SK-N-SH treated with all-trans-retinoic acid at 6 μM for 48 hours (cell line): ENCODE results near the gene MRGPRD.

Source experiments
- ATAC-seq: fragments of 200-7000 bp; cut with Tn5 transposase; 3 replicates; pipeline ENCODE4 v1.9.1; 2020; ENCODE audit warnings: mild to moderate bottlenecking, moderate library complexity
- BACH2 ChIP-seq: fragments of 250-450 bp; sonication (Bioruptor Pico); IDR thresholded peaks from 2 replicates; pipeline ENCODE4 v1.9.0; 2021; ENCODE audit warnings: mild to moderate bottlenecking, borderline replicate concordance
- CSDC2 ChIP-seq: fragments of 250-450 bp; sonication (Bioruptor Pico); IDR thresholded peaks from 2 replicates; pipeline ENCODE4 v1.5.0; 2020; ENCODE audit warnings: mild to moderate bottlenecking, moderate library complexity
- ESRRG ChIP-seq: fragments of 250-450 bp; sonication (Bioruptor Pico); IDR thresholded peaks from 2 replicates; pipeline ENCODE4 v1.6.1; 2021; ENCODE audit warnings: mild to moderate bottlenecking
- GLIS3 ChIP-seq: fragments of 250-450 bp; sonication (Bioruptor Pico); IDR thresholded peaks from 2 replicates; pipeline ENCODE4 v1.5.0; 2020; ENCODE audit warnings: mild to moderate bottlenecking, moderate library complexity
- ISL1 ChIP-seq: fragments of 250-450 bp; sonication (Bioruptor Pico); IDR thresholded peaks from 2 replicates; pipeline ENCODE4 v2.1.2; 2022; ENCODE audit warnings: mild to moderate bottlenecking, moderate library complexity
- OSR1 ChIP-seq: fragments of 250-450 bp; sonication (Bioruptor Pico); IDR thresholded peaks from 2 replicates; pipeline ENCODE4 v1.8.0; 2022; ENCODE audit warnings: moderate library complexity, mild to moderate bottlenecking, inconsistent platforms
- PPARA ChIP-seq: fragments of 250-450 bp; sonication (Bioruptor Pico); IDR thresholded peaks from 2 replicates; pipeline ENCODE4 v1.5.0; 2020; ENCODE audit warnings: mild to moderate bottlenecking, borderline replicate concordance
- RARB ChIP-seq: fragments of 250-450 bp; sonication (Bioruptor Pico); IDR thresholded peaks from 2 replicates; pipeline ENCODE4 v1.8.0; 2021; ENCODE audit warnings: mild to moderate bottlenecking, moderate library complexity
- SNAI2 ChIP-seq: fragments of 250-450 bp; sonication (Bioruptor Pico); IDR thresholded peaks from 2 replicates; pipeline ENCODE4 v1.5.0; 2020; ENCODE audit warnings: mild to moderate bottlenecking, moderate library complexity
- TCF4 ChIP-seq: fragments of 250-450 bp; sonication (Bioruptor Pico); IDR thresholded peaks from 2 replicates; pipeline ENCODE4 v1.8.0; 2021; ENCODE audit warnings: mild to moderate bottlenecking, moderate library complexity, borderline replicate concordance
- TOX ChIP-seq: fragments of 250-450 bp; sonication (Bioruptor Pico); IDR thresholded peaks from 2 replicates; pipeline ENCODE4 v1.8.0; 2021; ENCODE audit warnings: mild to moderate bottlenecking, moderate library complexity, borderline replicate concordance
- ZC3H10 ChIP-seq: fragments of 250-450 bp; sonication (Bioruptor Pico); IDR thresholded peaks from 2 replicates; pipeline ENCODE4 v1.5.1; 2021; ENCODE audit warnings: mild to moderate bottlenecking, moderate library complexity
- ZFP3 ChIP-seq: fragments of 250-450 bp; sonication (Bioruptor Pico); IDR thresholded peaks from 2 replicates; pipeline ENCODE4 v1.5.0; 2020; ENCODE audit warnings: mild to moderate bottlenecking, moderate library complexity
- ZFP30 ChIP-seq: fragments of 450-650 bp; formaldehyde crosslinking; IDR thresholded peaks from 2 replicates; pipeline ENCODE4 v1.5.0; 2022; ENCODE audit warnings: mild to moderate bottlenecking, moderate library complexity
- ZNF565 ChIP-seq: fragments of 450-650 bp; formaldehyde crosslinking; conservative IDR thresholded peaks from 2 replicates; pipeline ENCODE4 v1.5.0; 2020; ENCODE audit warnings: low read depth, mild to moderate bottlenecking, moderate library complexity
- ZNF70 ChIP-seq: fragments of 450-650 bp; formaldehyde crosslinking; IDR thresholded peaks from 2 replicates; pipeline ENCODE4 v1.5.0; 2020; ENCODE audit warnings: mild to moderate bottlenecking, moderate library complexity
- TF ChIP-seq, protein P1 (sequence below): fragments of 250-450 bp; sonication (Bioruptor Pico); IDR thresholded peaks from 2 replicates; pipeline ENCODE4 v1.5.1; 2021; ENCODE audit warnings: mild to moderate bottlenecking, moderate library complexity
- TF ChIP-seq, protein P2 (sequence below): fragments of 250-450 bp; sonication (Bioruptor Pico); IDR thresholded peaks from 2 replicates; pipeline ENCODE4 v1.5.0; 2020; ENCODE audit warnings: mild to moderate bottlenecking, moderate library complexity
- TF ChIP-seq, protein P3 (sequence below): fragments of 250-450 bp; sonication (Bioruptor Pico); IDR thresholded peaks from 2 replicates; pipeline ENCODE4 v1.8.0; 2020; ENCODE audit warnings: mild to moderate bottlenecking, moderate library complexity, borderline replicate concordance
- TF ChIP-seq, protein P4 (sequence below): fragments of 250-450 bp; sonication (Bioruptor Pico); IDR thresholded peaks from 2 replicates; pipeline ENCODE4 v1.5.1; 2020; ENCODE audit warnings: low read depth, mild to moderate bottlenecking, moderate library complexity

MRGPRD gene

DNA sequence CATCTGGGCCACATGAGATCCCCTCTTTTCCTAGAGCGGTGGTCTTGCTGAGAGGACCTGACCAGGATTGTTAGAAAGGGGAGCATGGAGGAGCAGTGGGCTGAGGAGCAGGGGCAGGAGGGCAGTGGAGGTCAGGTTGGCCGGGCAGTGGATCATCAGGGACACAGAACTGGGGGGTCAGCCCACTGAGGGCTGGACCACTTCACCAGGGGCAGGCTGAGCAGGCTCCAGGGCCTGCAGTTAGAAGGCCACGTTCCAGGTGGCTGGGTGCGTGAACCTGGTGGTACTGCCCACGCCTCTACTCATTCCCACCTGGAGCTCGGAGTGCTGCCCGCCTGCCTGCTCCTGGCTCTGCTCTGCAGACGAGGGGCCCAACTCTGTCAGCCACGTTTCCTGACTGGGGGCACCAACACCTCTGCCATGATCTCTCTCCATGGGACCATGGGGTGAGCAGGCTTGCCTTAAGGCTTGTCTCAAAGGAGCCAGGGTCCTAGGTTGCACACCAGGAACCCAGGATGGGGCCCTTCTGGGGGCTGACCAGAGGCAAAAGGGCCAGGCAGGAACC lies 22.6 kb upstream of the MRGPRD start:
- TF ChIP-seq, protein P1, sequence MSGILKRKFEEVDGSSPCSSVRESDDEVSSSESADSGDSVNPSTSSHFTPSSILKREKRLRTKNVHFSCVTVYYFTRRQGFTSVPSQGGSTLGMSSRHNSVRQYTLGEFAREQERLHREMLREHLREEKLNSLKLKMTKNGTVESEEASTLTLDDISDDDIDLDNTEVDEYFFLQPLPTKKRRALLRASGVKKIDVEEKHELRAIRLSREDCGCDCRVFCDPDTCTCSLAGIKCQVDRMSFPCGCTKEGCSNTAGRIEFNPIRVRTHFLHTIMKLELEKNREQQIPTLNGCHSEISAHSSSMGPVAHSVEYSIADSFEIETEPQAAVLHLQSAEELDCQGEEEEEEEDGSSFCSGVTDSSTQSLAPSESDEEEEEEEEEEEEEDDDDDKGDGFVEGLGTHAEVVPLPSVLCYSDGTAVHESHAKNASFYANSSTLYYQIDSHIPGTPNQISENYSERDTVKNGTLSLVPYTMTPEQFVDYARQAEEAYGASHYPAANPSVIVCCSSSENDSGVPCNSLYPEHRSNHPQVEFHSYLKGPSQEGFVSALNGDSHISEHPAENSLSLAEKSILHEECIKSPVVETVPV (CRISPR knock-in tag): no peak
- no peak for TF ChIP-seq ZFP30
- no peak for TF ChIP-seq TCF4 (CRISPR knock-in tag)
- TF ChIP-seq SNAI2 (CRISPR knock-in tag): no peak
- TF ChIP-seq ZNF565 (CRISPR knock-in tag): no peak
- TF ChIP-seq RARB: no peak
- TF ChIP-seq OSR1: no peak
- no peak for TF ChIP-seq ESRRG (CRISPR knock-in tag)
- TF ChIP-seq, protein P2, sequence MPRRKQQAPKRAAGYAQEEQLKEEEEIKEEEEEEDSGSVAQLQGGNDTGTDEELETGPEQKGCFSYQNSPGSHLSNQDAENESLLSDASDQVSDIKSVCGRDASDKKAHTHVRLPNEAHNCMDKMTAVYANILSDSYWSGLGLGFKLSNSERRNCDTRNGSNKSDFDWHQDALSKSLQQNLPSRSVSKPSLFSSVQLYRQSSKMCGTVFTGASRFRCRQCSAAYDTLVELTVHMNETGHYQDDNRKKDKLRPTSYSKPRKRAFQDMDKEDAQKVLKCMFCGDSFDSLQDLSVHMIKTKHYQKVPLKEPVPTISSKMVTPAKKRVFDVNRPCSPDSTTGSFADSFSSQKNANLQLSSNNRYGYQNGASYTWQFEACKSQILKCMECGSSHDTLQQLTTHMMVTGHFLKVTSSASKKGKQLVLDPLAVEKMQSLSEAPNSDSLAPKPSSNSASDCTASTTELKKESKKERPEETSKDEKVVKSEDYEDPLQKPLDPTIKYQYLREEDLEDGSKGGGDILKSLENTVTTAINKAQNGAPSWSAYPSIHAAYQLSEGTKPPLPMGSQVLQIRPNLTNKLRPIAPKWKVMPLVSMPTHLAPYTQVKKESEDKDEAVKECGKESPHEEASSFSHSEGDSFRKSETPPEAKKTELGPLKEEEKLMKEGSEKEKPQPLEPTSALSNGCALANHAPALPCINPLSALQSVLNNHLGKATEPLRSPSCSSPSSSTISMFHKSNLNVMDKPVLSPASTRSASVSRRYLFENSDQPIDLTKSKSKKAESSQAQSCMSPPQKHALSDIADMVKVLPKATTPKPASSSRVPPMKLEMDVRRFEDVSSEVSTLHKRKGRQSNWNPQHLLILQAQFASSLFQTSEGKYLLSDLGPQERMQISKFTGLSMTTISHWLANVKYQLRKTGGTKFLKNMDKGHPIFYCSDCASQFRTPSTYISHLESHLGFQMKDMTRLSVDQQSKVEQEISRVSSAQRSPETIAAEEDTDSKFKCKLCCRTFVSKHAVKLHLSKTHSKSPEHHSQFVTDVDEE (CRISPR knock-in tag): no peak
- TF ChIP-seq CSDC2 (CRISPR knock-in tag): no peak
- no peak for TF ChIP-seq BACH2 (CRISPR knock-in tag)
- TF ChIP-seq, protein P3, sequence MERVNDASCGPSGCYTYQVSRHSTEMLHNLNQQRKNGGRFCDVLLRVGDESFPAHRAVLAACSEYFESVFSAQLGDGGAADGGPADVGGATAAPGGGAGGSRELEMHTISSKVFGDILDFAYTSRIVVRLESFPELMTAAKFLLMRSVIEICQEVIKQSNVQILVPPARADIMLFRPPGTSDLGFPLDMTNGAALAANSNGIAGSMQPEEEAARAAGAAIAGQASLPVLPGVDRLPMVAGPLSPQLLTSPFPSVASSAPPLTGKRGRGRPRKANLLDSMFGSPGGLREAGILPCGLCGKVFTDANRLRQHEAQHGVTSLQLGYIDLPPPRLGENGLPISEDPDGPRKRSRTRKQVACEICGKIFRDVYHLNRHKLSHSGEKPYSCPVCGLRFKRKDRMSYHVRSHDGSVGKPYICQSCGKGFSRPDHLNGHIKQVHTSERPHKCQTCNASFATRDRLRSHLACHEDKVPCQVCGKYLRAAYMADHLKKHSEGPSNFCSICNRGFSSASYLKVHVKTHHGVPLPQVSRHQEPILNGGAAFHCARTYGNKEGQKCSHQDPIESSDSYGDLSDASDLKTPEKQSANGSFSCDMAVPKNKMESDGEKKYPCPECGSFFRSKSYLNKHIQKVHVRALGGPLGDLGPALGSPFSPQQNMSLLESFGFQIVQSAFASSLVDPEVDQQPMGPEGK (CRISPR knock-in tag): no peak
- TF ChIP-seq ZC3H10: no peak
- no peak for TF ChIP-seq PPARA (CRISPR knock-in tag)
- no peak for ATAC-seq

DNA sequence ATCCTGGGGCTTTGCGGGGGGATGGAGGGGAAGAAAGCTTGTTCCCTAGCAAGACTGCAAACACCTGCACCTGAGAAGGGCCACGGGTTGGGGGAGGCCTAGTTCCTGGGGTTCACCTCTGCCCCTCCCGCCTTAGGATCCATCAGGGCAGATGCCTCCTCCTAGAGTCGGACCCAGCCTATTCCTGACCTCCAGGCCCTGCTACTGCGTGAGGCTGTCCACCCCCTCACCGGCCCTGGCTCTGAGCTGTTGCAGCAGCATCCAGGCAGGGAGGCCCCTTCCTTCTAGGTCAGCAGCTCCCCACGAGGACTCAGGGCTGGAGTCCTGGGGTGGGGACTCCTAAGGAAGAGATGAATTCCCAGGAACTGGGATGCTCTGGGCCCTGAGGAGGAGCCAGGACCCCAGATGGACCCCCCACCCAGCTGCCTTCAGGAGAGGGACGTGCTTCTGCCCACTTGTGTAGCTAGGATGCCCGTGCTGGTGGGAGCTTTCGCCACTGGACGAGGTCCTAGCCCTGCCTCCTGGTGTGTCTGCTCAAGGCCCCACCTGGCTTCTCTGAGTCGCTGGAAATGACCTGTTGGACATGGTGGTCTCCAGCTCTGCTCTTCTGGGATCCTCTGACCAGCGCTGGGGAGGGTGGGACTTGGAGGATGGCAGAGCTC lies 21.9 kb upstream of the MRGPRD start:
- ATAC-seq: no peak
- TF ChIP-seq ZFP3 (CRISPR knock-in tag) (no peak), SNAI2 (CRISPR knock-in tag) (no peak), ZNF565 (CRISPR knock-in tag) (no peak), CSDC2 (CRISPR knock-in tag) (no peak), TOX (no peak), ZC3H10 (no peak), GLIS3 (CRISPR knock-in tag) (no peak)
- TF ChIP-seq, all 23 proteins: peak for 0

DNA sequence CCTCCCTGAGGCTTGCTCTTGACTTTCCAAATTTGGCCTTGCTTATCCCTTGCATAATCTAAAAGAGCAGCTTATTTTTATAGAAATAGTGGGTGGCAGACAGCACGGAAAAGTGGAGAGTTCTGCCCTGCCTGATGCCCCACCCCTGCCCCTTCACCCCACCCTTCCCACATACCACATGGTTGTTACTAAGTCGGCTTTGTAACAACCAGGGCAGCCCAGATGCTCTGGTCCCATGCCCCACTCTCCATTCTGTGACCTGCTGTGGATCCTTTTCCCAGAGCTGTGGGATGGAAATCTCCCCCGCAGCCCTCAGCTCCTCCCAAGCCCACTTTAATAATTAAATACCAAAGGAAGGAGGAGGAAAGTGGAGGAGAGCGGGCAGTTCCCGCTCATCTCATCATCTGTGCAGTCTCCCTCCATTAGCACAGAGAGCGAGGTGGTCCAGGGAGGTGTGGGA lies 21.4 kb upstream of the MRGPRD start:
- no peak for ATAC-seq
- TF ChIP-seq ZFP3 (CRISPR knock-in tag): no peak
- TF ChIP-seq ISL1 (CRISPR knock-in tag): no peak
- TF ChIP-seq ZC3H10: no peak
- TF ChIP-seq ESRRG (CRISPR knock-in tag): no peak

DNA sequence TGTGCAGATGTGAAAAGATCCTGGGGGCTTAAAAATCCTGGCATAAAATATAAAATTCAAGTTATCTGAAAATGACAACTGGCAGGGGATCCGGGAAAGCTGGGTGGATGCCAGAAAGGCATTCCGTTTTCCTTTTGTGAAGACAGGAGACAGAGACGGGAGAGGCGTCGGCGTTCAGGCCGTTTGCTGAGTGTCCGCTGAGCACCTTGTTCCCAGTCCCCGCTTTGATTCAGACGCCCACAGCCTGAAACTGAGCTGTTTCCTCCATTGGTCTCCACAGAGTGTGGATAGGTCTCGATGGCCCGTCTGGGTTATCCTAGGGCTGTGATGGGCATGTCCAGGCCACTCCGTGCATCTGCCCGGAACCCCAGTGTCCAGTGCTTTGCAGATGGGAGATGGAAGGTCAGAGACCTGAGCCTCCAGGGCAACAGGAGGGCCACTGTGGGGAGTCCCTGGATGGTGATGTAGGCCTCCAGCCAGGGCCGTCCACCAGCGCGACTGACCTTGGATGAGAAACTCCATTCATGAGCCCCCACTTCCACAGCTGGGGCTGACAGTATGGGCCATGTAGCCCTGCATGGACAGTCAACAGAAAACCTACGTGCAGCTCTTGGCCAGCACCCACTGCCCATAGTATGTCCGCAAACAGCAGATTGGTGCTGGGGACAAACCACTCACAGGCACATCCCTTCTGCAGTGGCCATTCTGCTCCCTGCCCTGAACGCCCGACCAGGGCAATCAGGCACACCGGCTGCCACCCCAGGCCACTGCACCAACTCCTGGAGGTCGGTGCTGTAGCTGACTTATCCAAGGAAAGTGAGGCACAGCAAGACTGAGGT lies 20.7 kb upstream of the MRGPRD start:
- no peak for ATAC-seq
- TF ChIP-seq ZFP3 (CRISPR knock-in tag) (no peak), OSR1 (no peak), TOX (no peak), CSDC2 (CRISPR knock-in tag) (no peak), PPARA (CRISPR knock-in tag) (no peak), TCF4 (CRISPR knock-in tag) (no peak), ZNF70 (no peak)
- TF ChIP-seq, protein P1 (CRISPR knock-in tag): no peak
- TF ChIP-seq, protein P4, sequence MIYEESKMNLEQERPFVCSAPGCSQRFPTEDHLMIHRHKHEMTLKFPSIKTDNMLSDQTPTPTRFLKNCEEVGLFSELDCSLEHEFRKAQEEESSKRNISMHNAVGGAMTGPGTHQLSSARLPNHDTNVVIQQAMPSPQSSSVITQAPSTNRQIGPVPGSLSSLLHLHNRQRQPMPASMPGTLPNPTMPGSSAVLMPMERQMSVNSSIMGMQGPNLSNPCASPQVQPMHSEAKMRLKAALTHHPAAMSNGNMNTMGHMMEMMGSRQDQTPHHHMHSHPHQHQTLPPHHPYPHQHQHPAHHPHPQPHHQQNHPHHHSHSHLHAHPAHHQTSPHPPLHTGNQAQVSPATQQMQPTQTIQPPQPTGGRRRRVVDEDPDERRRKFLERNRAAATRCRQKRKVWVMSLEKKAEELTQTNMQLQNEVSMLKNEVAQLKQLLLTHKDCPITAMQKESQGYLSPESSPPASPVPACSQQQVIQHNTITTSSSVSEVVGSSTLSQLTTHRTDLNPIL: no peak
